Stimulated activated CD8-positive, alpha-beta memory T cell treated with anti-CD3 and anti-CD28 coated beads, Interleukin-12 subunit alpha, Interleukin-12 subunit beta, amount 100 ng/mL, for 24 hours (primary cell): ENCODE data around the gene HSD17B12.

Experiments used
- DNase-seq: peaks from one replicate; pipeline ENCODE4 v3.0.0-alpha.2; 2020; ENCODE audit errors: extremely low read depth

HSD17B12 gene

DNA sequence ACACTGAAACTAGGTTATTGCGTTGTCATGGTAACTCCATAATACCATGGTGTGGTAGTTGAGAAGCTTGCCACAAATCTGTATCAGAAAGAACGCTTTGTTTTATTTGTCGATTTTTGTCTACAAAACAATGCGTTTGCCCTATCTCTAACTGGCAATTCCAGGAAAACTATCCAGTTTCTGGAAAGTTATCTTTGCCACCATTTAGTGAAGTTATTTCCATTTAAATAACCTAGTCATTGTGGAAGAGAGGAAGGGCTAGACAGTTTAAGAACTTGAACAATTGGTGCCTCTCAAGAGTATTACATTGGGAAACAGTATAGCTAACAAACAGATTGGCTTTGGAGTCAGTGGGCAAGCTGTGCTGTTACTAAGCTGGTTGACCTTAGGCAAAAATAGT is 7.9 kb downstream of the HSD17B12 start:
- DNase-seq = no peak

DNA sequence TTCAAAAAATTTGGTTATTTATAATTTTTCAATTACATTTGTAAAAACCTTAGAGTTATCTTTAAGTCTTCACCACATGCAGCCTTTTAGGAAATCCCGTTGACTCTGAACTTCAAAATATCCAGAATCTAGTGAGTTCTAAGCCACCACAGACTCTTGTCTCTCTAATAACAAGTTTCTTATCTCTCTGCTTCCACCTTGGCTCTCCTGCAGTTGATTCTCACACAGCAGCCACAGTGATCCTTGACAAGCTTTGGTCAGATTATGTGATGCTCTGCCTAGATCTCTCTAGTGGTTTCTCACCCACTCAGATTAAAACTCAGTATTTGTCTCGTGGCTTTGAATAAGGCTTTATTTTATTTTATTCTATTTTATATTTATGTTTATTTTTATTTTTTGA is 8.6 kb downstream of the HSD17B12 start:
- no peak for DNase-seq

GRCh38 chr11:43690929-43691725 is 10.6 kb downstream of the HSD17B12 start:
- DNase-seq = no peak

DNA sequence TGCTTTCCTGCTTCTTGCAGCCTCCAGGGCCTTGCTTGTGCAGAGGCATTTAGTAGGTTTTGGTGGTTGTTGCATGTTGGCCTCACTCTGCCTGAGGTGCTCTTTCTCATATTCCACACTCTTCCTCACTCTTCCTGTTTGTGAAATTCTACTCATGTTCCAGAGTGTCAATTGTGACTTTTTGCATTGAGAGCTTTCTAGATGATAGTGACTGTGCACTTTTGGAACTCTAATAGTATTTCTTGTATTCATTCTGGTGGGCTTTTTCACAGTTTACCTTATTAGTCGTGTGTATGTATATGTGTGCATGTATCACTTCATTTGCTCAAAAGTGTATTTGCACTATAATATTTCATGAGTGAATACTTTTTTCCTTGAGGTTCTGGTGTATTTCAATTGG is 11.3 kb downstream of the HSD17B12 start:
- DNase-seq = no peak

DNA sequence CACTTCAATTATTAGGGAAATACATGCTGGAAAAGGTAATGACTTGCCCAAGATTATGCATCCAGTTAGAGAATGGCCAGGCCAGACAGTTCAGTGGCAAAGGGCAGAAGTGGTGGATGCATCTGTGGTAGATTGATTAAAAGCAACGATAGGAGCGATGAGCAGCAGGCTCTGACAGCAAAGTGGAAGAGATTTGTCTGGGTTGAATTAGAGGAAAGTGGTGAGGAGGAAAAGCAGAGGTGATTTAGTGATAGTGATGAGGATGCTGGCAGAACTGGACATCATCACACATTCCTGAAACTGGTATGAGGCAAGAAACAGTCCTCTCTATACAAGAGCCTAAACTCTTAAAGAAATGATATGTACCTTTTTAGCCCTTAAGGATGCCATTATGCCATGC is 12.5 kb downstream of the HSD17B12 start:
- no peak for DNase-seq

DNA sequence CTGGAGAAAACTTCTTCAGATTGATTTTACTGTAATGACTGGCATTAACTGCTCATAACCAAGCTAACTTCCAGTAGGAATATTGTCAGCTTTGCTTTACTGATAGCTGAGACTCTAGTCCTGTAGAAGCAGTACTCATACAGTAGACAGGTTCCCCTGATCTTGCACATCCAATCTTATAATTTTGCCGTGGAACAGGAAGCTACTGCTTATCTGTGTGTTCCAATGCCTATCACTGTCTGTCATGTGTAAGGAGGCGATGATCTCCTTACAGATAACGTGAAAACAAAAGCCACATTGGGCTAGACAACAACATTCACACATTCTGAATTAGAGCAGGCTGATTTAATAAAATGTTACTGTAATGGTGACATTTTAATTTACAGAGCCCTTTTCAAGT is 13.2 kb downstream of the HSD17B12 start:
- no peak for DNase-seq

DNA sequence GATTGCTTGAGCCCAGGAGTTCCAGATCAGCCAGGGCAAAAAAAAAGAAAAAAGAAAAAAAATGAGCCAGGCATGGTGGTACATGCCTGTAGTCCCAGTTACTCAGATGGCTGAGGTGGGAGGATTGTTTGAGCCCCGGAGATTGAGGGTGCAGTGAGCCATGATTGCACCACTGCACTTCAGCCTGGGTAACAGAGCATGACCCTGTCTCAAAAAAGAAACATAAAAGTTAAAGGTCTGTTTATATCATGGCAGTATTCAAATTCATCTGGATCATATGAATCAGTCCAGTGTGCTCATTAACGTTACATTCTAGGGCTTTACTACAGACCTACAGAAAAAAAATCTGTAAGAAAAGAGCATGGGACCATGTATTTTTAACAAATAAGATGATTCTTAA is 13.9 kb downstream of the HSD17B12 start:
- DNase-seq = no peak

DNA sequence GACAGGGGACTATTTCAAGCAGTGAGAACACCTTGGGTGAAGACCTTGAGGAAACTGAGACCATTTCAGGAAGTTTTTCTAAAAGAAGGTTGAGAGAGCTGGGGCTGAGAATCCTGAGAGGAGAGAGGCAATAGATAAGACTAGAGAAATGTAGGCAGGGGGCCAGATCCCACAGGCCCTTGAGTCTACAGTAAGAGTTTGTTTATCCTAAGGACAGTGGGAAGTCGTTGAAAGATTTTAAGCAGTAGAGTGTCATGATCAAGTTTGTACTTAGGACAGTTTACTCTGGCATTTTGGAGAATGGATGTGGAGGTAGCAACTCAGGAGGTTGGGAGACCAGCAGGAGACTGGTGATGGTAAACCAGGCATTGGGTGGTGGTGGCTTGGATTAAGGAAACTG is 17.1 kb downstream of the HSD17B12 start:
- DNase-seq = no peak

DNA sequence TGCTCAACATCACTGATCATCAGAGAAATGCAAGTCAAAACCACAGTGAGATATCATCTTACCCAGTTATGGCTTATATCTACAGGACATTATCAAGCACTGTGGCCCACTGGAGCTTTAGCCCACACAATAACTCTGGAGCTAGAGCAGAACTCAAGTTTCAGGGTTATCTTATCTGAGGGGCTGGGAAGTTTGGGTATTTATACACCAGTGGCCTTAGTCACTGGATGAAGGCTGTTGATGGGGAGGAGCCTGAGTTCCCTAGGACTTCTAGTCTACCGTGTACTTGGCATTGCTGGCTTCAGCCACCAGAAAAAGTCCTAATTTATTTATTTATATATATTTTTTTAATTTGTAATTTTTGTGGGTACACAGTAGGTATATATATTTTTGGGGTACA is 19.3 kb downstream of the HSD17B12 start:
- DNase-seq = no peak

DNA sequence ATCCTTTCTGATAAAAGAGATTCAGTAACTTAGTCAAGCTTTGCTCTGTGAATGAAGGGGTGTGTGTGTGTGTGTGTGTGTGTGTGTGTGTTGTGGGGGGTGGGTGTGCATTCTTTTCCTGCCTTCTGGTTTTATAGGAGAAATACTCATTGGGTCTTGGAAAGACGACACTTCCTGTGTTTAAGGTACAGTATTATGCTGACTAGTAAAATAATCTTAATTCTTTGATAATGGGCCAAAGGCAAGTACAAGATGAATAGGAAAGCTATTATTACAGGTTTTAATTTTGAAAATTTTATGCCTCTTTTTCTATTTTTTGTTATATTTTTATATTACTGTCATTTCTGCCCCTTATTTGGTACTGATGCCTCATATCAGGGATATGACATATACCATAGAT is 26.1 kb downstream of the HSD17B12 start:
- DNase-seq = no peak

GRCh38 chr11:43708776-43709175 is 28.2 kb downstream of the HSD17B12 start:
- no peak for DNase-seq

DNA sequence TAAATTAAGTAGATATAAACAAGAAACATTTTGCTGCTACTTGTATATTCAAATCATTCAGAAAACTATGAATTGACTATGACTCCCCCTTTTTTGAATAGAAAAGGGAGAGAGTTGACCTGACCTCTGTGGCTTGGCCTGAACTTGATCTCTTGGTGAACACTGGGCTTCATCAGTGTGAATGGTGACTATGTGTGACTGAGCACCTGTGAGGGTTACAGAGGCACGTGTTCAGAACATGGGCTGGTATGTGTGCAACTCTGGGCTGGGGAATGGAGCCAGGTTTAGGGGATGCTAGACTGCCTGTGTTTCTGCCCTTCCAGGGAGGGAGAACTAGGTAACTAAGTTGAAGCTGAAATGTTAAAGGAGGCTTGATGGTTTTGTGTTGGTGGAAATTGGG is 29.2 kb downstream of the HSD17B12 start:
- DNase-seq = no peak

DNA sequence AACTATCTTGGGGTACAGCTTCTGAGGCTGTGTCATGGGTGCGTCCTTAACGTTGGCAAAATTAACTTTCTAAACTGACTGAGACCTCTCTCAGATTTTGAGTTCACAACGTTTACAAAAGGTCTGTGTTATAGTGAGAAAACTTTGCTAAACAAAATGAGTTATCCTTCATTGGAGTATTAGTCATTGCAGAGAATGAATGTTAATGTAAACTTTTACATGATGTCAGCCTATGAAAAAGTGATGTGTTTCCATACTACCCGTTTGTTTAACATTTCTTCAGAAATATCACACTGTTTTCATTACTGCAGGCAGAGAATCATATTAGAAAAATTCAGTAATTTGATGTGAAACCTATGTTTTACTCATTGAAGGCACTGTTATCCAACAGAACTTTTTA is 32.1 kb downstream of the HSD17B12 start:
- no peak for DNase-seq

DNA sequence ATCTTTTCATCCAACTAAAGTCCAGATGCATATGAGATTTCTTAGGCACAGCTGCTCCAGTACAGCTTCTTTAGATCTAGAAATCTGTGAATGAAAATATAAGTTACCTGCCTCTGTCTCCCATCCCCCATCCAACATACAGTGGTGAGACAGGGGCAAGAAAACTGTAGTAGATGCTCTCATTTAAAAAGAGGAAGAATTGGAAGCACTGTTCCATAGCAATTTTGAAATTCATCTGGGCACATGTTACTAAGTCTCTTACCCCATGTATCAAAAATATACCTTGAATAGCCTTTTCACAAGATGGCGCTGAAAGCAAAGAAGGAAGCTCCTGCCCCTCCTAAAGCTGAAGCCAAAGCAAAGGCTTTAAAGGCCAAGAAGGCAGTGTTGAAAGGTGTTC is 37.8 kb downstream of the HSD17B12 start:
- DNase-seq = no peak

DNA sequence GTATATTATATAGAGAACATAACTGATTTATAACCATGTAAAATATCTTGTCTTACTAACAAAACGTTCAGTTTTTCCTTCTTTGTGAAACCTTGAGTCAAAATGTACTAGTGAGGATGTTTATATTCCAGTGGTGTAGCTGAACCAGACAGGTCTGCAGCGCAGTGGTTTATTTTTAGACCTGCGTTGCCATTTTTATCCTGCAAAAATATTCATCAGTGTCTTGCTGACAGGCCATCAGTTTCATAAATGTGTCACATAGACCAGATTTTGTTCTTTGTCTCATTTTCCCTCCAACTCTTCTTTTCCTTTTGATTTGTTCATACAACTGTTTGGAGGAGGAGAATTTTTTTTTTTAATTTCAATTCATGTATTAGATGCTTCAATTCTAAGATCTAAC is 43.1 kb downstream of the HSD17B12 start:
- DNase-seq = no peak

GRCh38 chr11:43732225-43732624 is 51.7 kb downstream of the HSD17B12 start:
- DNase-seq = no peak

DNA sequence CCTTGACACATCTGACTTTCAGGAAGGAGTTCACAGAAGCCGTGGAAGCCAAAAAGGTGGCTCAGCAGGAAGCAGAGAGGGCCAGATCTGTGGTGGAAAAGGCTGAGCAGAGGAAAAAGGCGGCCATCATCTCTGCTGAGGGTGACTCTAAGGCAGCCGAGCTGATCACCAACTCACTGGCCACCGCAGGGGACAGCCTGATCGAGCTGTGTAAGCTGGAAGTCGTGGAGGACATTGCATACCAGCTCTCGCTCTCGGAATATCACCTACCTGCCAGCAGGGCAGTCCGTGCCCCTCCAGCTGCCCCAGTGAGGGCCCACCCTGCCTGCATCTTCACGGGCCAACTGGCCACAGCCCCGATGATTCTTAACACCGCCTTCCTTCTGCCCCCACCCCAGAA is 53.7 kb downstream of the HSD17B12 start:
- DNase-seq = no peak

GRCh38 chr11:43735115-43735514 is 54.6 kb downstream of the HSD17B12 start:
- DNase-seq = no peak

GRCh38 chr11:43735961-43736360 is 55.4 kb downstream of the HSD17B12 start:
- no peak for DNase-seq

GRCh38 chr11:43736502-43737200 is 56.1 kb downstream of the HSD17B12 start:
- DNase-seq = no peak

DNA sequence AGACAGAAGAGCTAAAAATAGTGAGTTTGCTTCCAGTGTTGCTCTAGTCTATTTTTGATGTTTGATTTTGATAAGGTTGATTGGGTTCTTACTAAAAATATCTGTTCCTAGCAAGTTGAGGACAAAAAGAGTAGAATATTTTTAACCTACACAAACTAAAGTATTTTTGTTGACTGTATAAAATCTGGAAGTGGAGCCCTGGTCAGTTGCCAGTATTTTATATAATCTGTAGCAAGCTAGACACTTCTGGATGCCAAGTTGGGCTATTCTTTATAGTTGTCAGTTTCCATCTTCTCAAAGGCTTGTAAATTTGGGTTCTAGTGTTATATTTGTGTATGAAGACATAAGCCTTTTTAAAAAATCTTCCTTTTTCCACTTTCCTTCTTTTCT is 56.7 kb downstream of the HSD17B12 start:
- no peak for DNase-seq

GRCh38 chr11:43738600-43739409 is 58.3 kb downstream of the HSD17B12 start:
- no peak for DNase-seq

GRCh38 chr11:43746670-43747069 is 66.1 kb downstream of the HSD17B12 start:
- no peak for DNase-seq
